DOHH2 (cell line): ENCODE results near the gene GRWD1.

Experiments used
- H3F3A ChIP-seq: fragments of 200-600 bp; sonication (generic), shearing (Covaris generic); 2 replicates; pipeline ENCODE4 v1.6.0; 2016; ENCODE audit warnings: antibody characterized with exemption, mild to moderate bottlenecking; ENCODE audit not compliant: control insufficient read depth, insufficient read depth
- H3K27ac ChIP-seq: fragments of 200-600 bp; sonication (generic); 2 replicates; pipeline ENCODE4 v1.5.1; 2014; ENCODE audit warnings: low read depth, mild to moderate bottlenecking, low read length, moderate library complexity
- H3K27me3 ChIP-seq: fragments of 200-600 bp; sonication (generic); 2 replicates; pipeline ENCODE4 v1.6.1; 2014; ENCODE audit warnings: mild to moderate bottlenecking, low read length, mixed read lengths; ENCODE audit not compliant: control insufficient read depth
- H3K36me3 ChIP-seq: fragments of 200-600 bp; sonication (generic); 2 replicates; pipeline ENCODE4 v1.6.1; 2014; ENCODE audit warnings: mild to moderate bottlenecking, low read length, moderate library complexity, mixed read lengths; ENCODE audit not compliant: control insufficient read depth
- H3K4me1 ChIP-seq: fragments of 200-600 bp; sonication (generic); 2 replicates; pipeline ENCODE4 v1.6.1; 2014; ENCODE audit warnings: mild to moderate bottlenecking, low read length, mixed read lengths; ENCODE audit not compliant: control insufficient read depth
- H3K4me2 ChIP-seq: fragments of 200-600 bp; sonication (generic); 2 replicates; pipeline ENCODE4 v1.6.0; 2014; ENCODE audit warnings: mild to moderate bottlenecking, low read length, moderate library complexity
- H3K4me3 ChIP-seq: fragments of 200-600 bp; sonication (generic); 2 replicates; pipeline ENCODE4 v1.5.1; 2014; ENCODE audit warnings: mild to moderate bottlenecking, low read length, mixed read lengths
- H3K79me2 ChIP-seq: fragments of 200-600 bp; sonication (generic); 2 replicates; pipeline ENCODE4 v1.6.1; 2014; ENCODE audit warnings: mild to moderate bottlenecking, low read length, mixed read lengths; ENCODE audit not compliant: control insufficient read depth
- H3K9me2 ChIP-seq: fragments of 200-600 bp; sonication (generic); replicated peaks from 2 replicates; pipeline ENCODE4 v1.6.1; 2014; ENCODE audit warnings: mild to moderate bottlenecking, low read length, mixed read lengths; ENCODE audit not compliant: control insufficient read depth
- H3K9me3 ChIP-seq: fragments of 200-600 bp; sonication (generic); 2 replicates; pipeline ENCODE4 v1.6.1; 2014; ENCODE audit warnings: antibody characterized with exemption, low read length, mixed read lengths; ENCODE audit not compliant: control insufficient read depth, insufficient read depth
- H4K20me1 ChIP-seq: fragments of 200-600 bp; sonication (generic); 2 replicates; pipeline ENCODE4 v1.6.0; 2014; ENCODE audit warnings: low read depth, mild to moderate bottlenecking, antibody characterized with exemption, low read length, moderate library complexity; ENCODE audit not compliant: control insufficient read depth, insufficient read depth
- EZH2phosphoT487 ChIP-seq: fragments of 200-600 bp; sonication (generic); IDR thresholded peaks from 2 replicates; pipeline ENCODE4 v1.6.1; 2017; ENCODE audit warnings: borderline replicate concordance, mild to moderate bottlenecking, antibody characterized with exemption, low read length, moderate library complexity, mixed read lengths
- TF ChIP-seq, protein P1 (sequence below): fragments of 200-600 bp; sonication (generic); IDR thresholded peaks from one replicate; pipeline ENCODE4 v1.5.1; 2014; ENCODE audit warnings: antibody characterized with exemption, mild to moderate bottlenecking, low read depth, low read length; ENCODE audit not compliant: poor library complexity, severe bottlenecking

GRWD1 gene

GRCh38 chr19:48477067-48477685 lies 31.4 kb downstream of the GRWD1 start:
- Histone ChIP-seq H4K20me1 (no peaks in the 10 kb centered on the region), H3K4me1 (peaks cover 6% of the 10 kb centered on the region; the same call in 1 of the 2 replicates), H3K9me2 (no peaks in the 10 kb centered on the region), H3K9me3 (no peaks in the 10 kb centered on the region), H3K27ac (no peak overlapping the region), H3F3A (peaks cover 2% of the 10 kb centered on the region; the same call in 1 of the 2 replicates), H3K4me3 (no peak overlapping the region), H3K36me3 (peaks cover 38% of the 10 kb centered on the region), H3K79me2 (no peaks in the 10 kb centered on the region; the same call in 1 of the 2 replicates), H3K4me2 (no peak overlapping the region), H3K27me3 (no peaks in the 10 kb centered on the region)
- no peak for TF ChIP-seq EZH2phosphoT487
- TF ChIP-seq, protein P1, sequence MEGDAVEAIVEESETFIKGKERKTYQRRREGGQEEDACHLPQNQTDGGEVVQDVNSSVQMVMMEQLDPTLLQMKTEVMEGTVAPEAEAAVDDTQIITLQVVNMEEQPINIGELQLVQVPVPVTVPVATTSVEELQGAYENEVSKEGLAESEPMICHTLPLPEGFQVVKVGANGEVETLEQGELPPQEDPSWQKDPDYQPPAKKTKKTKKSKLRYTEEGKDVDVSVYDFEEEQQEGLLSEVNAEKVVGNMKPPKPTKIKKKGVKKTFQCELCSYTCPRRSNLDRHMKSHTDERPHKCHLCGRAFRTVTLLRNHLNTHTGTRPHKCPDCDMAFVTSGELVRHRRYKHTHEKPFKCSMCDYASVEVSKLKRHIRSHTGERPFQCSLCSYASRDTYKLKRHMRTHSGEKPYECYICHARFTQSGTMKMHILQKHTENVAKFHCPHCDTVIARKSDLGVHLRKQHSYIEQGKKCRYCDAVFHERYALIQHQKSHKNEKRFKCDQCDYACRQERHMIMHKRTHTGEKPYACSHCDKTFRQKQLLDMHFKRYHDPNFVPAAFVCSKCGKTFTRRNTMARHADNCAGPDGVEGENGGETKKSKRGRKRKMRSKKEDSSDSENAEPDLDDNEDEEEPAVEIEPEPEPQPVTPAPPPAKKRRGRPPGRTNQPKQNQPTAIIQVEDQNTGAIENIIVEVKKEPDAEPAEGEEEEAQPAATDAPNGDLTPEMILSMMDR: no peak

- H3K9me3 ChIP-seq: no peaks in the 10 kb centered on the region
- TF ChIP-seq, protein P1: no peak
- no peak for TF ChIP-seq EZH2phosphoT487
- H3F3A ChIP-seq: peaks cover 5% of the 10 kb centered on the region; the same call in 1 of the 2 replicates
- no peak overlapping the region for H3K4me2 ChIP-seq
- H4K20me1 ChIP-seq: no peaks in the 10 kb centered on the region
- H3K9me2 ChIP-seq: no peaks in the 10 kb centered on the region
- no peak overlapping the region for H3K27ac ChIP-seq
- H3K79me2 ChIP-seq: no peaks in the 10 kb centered on the region; the same call in 1 of the 2 replicates
- peaks cover 6% of the 10 kb centered on the region; the same call in 1 of the 2 replicates for H3K4me1 ChIP-seq
- H3K36me3 ChIP-seq: peaks cover 33% of the 10 kb centered on the region
- H3K27me3 ChIP-seq: no peaks in the 10 kb centered on the region
- H3K4me3 ChIP-seq: no peak overlapping the region
Observed at GRCh38 chr19:48477698-48478338, 32.0 kb downstream of the GRWD1 start.

GRCh38 chr19:48478339-48479256 lies 32.8 kb downstream of the GRWD1 start:
- peaks cover 25% of the 10 kb centered on the region for H3K36me3 ChIP-seq
- no peak overlapping the region for H3K27ac ChIP-seq
- no peaks in the 10 kb centered on the region for H3K27me3 ChIP-seq
- peaks cover 5% of the 10 kb centered on the region; the same call in 1 of the 2 replicates for H3F3A ChIP-seq
- H3K4me2 ChIP-seq: no peak overlapping the region
- no peaks in the 10 kb centered on the region for H3K79me2 ChIP-seq
- TF ChIP-seq, protein P1: no peak
- no peak for TF ChIP-seq EZH2phosphoT487
- no peak overlapping the region for H3K4me3 ChIP-seq
- no peaks in the 10 kb centered on the region for H3K9me2 ChIP-seq
- no peaks in the 10 kb centered on the region for H4K20me1 ChIP-seq
- no peaks in the 10 kb centered on the region for H3K9me3 ChIP-seq
- peaks cover 6% of the 10 kb centered on the region; the same call in 1 of the 2 replicates for H3K4me1 ChIP-seq
